Astrocyte of the spinal cord (primary cell): ENCODE measurements around the gene CSTA.
"Not testable (repeated sequence)": the region's sequence is repeated elsewhere in the genome, so short reads cannot be mapped to it uniquely, and the experiment has no call there.

Experiments
- DNase-seq: peaks from one replicate; pipeline ENCODE4 v3.0.0; 2011; ENCODE audit warnings: low read depth, low spot score
- H3K4me3 ChIP-seq: 2 replicates; pipeline ENCODE4 v1.5.1; 2011; ENCODE audit warnings: low read depth, mild to moderate bottlenecking, low read length, moderate library complexity
- CTCF ChIP-seq: IDR thresholded peaks from 2 replicates; pipeline ENCODE4 v1.5.1; 2012; ENCODE audit warnings: low read depth, mild to moderate bottlenecking, low read length, inconsistent platforms
- in situ Hi-C: cut with HindIII; loops from 2 replicates; pipeline ENCODE4 v1.10.0; 2017; ENCODE audit warnings: low sequenced_read_pairs

CSTA gene

GRCh38 chr3:122362026-122362425 lies 37.0 kb downstream of the CSTA start:
- no peak overlapping the region for H3K4me3 ChIP-seq
- no peak for DNase-seq
- in situ Hi-C loops: no loop called here
- TF ChIP-seq CTCF: no peak

- no peak overlapping the region for H3K4me3 ChIP-seq
- DNase-seq: no peak
- TF ChIP-seq CTCF: no peak
- in situ Hi-C loops: no loop called here
Measured at GRCh38 chr3:122364490-122364889, 39.4 kb downstream of the CSTA start.

GRCh38 chr3:122365073-122365472 lies 40.0 kb downstream of the CSTA start:
- DNase-seq: no peak
- TF ChIP-seq CTCF: no peak
- in situ Hi-C loops: no loop called here
- H3K4me3 ChIP-seq: no peak overlapping the region

GRCh38 chr3:122365582-122366378 lies 40.7 kb downstream of the CSTA start:
- H3K4me3 ChIP-seq, in situ Hi-C loops: not testable (repeated sequence)
- DNase-seq: peak; percentile 16

- no peak overlapping the region for H3K4me3 ChIP-seq
- TF ChIP-seq CTCF: no peak
- in situ Hi-C loops: no loop called here
- DNase-seq: no peak
Measured at GRCh38 chr3:122366379-122366749, 41.3 kb downstream of the CSTA start.

- DNase-seq: no peak
- in situ Hi-C loops: no loop called here
- TF ChIP-seq CTCF: no peak
Measured at GRCh38 chr3:122374034-122374433, 49.0 kb downstream of the CSTA start.

GRCh38 chr3:122377975-122378374 lies 52.9 kb downstream of the CSTA start:
- in situ Hi-C loops: no loop called here
- H3K4me3 ChIP-seq: no peak overlapping the region
- DNase-seq: no peak
- TF ChIP-seq CTCF: no peak

More at GRCh38 chr3:122374034-122374433, 49.0 kb downstream of the CSTA start:
- no peak overlapping the region for H3K4me3 ChIP-seq
